Adipose tissue (tissue), 3 donors: Measurements from ENCODE around the gene C14orf180. TPM values are rescaled to one million over a fixed set of nuclear protein-coding genes. Genes with fewer than 3 reads are reported as not detected.
"Not testable (repeated sequence)": the region's sequence is repeated elsewhere in the genome, so short reads cannot be mapped to it uniquely, and the experiment has no call there.

Experiments used
- H3K27ac ChIP-seq: one replicate; pipeline ENCODE4 v1.5.1; 2013; ENCODE audit warnings: low read depth, low read length
- WGBS, 3 donors: extraction: QIAGEN DNeasy Blood & Tissue Kit; methylation state at CpG; one replicate each; pipeline ENCODE4 v1.1.7; 2013; 5-methylcytosine and 5-hydroxymethylcytosine counted together
- polyA plus RNA-seq, 3 donors: library from polyadenylated mRNA; stranded (reverse); fragments of 200-250 nt; gene quantifications; one replicate each; pipeline ENCODE4 v1.2.3, GENCODE V29; 2013
- donor health status: healthy with polysubstance abuse.
- donor health status: Bipolar disorder and iron deficiency.
- donor health status: healthy.

C14orf180 gene
- polyA plus RNA-seq, 3 donors = 9.5 to 105 (median 28.3) TPM

GRCh38 chr14:104572024-104572626 lies 7.4 kb upstream of the C14orf180 start:
- 70 to 74% (median 73%) methylated on average over 11 of the region's 11 CpGs for WGBS, 3 donors
- H3K27ac ChIP-seq = no peak overlapping the region

GRCh38 chr14:104572668-104573067 lies 6.9 kb upstream of the C14orf180 start:
- H3K27ac ChIP-seq = no peak overlapping the region
- WGBS, 3 donors = 91 to 93% (median 91%) methylated on average over 7 of the region's 7 CpGs

DNA sequence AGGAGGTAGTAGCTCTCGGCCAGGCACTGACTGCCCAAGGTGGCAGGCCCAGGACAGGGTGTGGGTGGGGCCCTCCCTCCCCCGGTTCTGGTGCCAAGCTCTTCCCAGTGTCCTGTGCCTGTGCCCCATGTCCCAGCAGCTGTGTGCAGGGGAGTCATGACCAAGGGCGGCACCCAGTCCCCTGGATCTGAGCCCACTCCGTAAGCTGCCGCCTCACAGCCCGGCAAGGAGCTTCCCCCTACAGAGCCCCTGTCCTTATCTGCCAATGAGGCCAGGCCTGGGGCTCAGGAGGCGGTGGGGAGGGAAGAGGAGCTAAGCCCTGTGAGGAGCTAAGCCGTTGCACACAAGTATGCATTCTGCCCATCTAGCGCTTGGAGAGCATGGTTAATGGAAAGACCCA lies 5.6 kb upstream of the C14orf180 start:
- no peak overlapping the region for H3K27ac ChIP-seq
- 49 to 64% (median 61%) methylated on average over 9 of the region's 9 CpGs for WGBS, 3 donors

- H3K27ac ChIP-seq = no peak overlapping the region
- 62 to 85% (median 83%) methylated on average over 14 of the region's 14 CpGs for WGBS, 3 donors
These were observed 5.0 kb upstream of the C14orf180 start for GRCh38 chr14:104574536-104574935.

- 85 to 91% (median 88%) methylated on average over 31 of the region's 31 CpGs for WGBS, 3 donors
- H3K27ac ChIP-seq = no peak overlapping the region
These were observed 4.5 kb upstream of the C14orf180 start for GRCh38 chr14:104574978-104575583.

- WGBS, 3 donors = 58 to 64% (median 60%) methylated on average over 16 of the region's 16 CpGs
These were observed 3.2 kb upstream of the C14orf180 start for GRCh38 chr14:104576232-104576969.

DNA sequence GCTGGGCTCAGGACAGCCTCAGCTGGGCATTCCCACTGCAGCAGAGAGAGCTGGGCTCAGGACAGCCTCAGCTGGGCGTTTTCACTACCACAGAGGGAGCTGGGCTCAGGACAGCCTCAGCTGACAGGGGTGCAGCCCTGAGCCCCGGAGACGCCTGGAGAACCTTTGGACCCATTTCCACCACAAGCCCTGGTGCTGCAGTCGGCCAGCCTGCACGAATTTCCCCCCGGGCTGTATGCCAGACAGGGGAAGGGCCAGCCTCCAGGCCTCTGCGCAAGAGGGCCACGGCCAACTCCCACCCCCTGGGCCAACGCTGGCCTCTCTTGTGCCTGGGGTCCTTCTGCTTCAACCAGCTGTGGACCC lies 2.6 kb upstream of the C14orf180 start:
- 35 to 52% (median 51%) methylated on average over 8 to 9 of the region's 9 CpGs for WGBS, 3 donors

More at GRCh38 chr14:104576232-104576969, 3.2 kb upstream of the C14orf180 start:
- H3K27ac ChIP-seq = no peak overlapping the region

GRCh38 chr14:104577426-104577825 lies 2.1 kb upstream of the C14orf180 start:
- 60 to 67% (median 66%) methylated on average over 12 of the region's 12 CpGs for whole genome bisulfite sequencing, 3 donors
- no peak overlapping the region for H3K27ac ChIP-seq

More for the DNA sequence above, 2.6 kb upstream of the C14orf180 start:
- H3K27ac ChIP-seq = no peak overlapping the region

DNA sequence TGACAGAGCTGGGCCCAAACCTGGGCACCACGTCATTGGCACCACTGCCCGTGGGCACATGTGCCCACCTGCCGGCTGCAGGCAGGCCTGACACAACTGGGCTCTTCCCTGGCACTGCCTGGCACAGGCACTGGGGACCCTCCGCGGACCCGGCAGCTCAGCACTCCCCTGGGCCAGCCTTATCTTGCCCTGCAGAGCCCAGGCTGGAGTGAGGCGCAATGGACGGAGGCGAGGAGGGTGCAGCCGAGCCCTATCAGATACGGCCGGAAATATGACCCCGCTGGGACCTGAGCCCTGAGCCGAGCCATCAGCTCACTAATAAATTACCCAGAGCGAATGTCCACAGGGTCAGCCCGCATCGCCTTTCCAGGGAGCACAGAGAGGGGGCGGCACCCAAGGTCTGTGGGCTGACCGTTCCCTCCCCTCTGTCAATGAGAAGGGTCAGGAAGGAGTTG lies 1.7 kb upstream of the C14orf180 start:
- 38 to 45% (median 42%) methylated on average over 19 of the region's 19 CpGs for WGBS, 3 donors
- no peak overlapping the region for H3K27ac ChIP-seq

- WGBS, 3 donors = 65 to 73% (median 65%) methylated on average over 11 of the region's 11 CpGs
- H3K27ac ChIP-seq = no peak overlapping the region
These were observed 1.2 kb upstream of the C14orf180 start for GRCh38 chr14:104578321-104578720.

DNA sequence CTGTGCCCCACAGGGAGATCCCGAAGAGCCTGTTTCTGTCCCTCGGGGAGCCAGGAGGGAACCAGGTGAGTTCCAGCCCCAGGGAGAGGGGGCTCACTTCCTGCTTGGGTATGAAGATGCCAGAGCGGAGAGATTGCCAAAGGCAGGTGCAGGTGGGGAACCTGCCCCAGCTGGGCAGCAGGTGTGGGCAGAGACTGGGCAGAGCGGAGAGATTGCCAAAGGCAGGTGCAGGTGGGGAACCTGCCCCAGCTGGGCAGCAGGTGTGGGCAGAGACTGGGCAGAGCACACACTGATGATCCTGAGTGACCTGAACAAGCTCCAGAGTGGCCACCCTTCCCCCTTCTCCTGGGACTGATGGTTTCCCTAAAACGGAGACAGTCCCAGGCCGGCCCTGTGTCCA lies 375 bp downstream of the C14orf180 start:
- not testable (repeated sequence) for H3K27ac ChIP-seq
- WGBS, 3 donors = 52 to 79% (median 73%) methylated on average over 6 of the region's 6 CpGs

GRCh38 chr14:104580961-104581360 lies 1.4 kb downstream of the C14orf180 start:
- no peak overlapping the region for H3K27ac ChIP-seq
- whole genome bisulfite sequencing, 3 donors = 52 to 56% (median 54%) methylated on average over 7 to 9 of the region's 9 CpGs

GRCh38 chr14:104581521-104581920 lies 2.0 kb downstream of the C14orf180 start:
- no peak overlapping the region for H3K27ac ChIP-seq
- 65 to 82% (median 71%) methylated on average over 9 of the region's 9 CpGs for WGBS, 3 donors

DNA sequence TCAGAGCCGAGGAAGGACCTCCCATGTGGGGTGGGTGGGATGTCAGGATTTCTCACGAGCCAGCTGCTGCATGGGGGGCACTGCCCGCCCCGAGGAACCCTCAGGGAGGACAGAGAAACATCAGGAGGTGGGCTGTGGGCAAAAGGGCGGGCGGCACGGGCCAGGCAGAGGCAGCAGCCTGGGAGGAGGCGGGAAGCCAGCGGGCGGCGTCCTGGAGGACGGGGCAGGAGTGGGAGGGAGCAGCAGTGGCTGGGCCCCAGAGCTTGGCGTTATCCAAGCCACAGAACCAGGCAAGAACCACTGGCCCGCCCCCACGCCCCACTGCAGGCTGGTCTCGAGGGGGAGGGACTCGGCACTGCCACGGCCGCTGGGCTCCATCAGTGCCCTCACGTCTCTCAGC lies 2.4 kb downstream of the C14orf180 start:
- WGBS, 3 donors = 54 to 71% (median 60%) methylated on average over 19 to 20 of the region's 20 CpGs
- no peak overlapping the region for H3K27ac ChIP-seq

GRCh38 chr14:104582662-104583061 lies 3.1 kb downstream of the C14orf180 start:
- no peak overlapping the region for H3K27ac ChIP-seq
- 31 to 51% (median 45%) methylated on average over 12 of the region's 12 CpGs for WGBS, 3 donors

DNA sequence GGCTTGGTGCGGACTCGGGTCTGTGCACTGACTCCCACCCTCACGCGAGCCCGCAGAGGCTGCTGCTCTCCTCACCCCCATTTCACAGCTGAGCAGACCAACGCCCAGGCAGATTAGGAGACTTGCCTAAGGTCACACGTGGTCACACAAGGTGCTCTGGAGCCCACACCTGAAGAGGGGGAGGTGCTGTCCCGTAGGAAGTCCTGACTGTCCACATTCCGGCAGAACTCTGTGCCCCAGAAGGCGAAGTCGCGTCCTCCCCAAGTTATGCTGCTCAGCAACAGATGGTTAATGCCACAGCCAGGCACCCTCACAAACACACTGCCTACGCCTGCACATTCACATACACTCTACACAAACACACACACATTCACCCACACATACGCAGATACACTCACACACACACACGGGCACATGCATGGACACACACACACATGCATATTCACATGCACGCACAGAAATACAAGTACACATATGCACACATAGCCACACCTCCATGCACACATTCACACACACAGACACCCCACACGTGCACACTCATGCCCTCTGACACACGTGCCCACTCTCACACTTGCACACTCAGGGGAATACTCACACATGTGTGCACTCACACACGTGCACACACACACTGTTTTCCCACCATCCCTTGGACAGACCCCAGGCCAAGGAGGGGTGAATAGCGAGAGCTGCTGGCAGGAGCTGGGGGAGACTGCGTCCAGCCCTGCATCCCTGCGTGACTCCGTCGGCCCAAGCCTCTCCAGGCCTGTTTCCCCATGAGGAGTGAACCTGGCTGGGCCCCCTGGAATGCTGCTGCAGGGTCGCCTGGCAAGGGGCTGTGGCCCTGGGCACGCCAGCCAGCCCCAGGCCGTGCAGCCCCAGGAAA lies 4.1 kb downstream of the C14orf180 start:
- H3K27ac ChIP-seq = no peak overlapping the region
- WGBS, 3 donors = 66 to 76% (median 71%) methylated on average over 27 of the region's 27 CpGs

DNA sequence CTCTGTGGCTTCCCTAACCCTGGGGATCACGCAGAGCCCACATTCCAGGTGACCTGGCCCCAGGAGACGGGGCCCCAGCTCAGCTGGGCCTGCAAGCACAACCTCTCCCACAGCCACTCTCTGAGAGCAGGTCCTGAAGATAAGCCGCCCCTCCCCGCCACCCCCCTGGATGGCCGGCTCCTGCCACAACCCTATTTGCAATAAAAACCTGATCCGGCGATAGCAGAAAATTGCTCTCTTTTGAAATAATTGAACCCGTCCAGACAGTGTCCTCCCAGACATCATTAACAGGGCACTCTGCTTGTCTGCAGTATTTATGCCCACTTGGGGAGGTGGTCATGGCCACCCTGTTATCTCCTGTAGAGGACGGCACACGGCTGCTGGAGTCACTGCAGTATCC lies 5.0 kb downstream of the C14orf180 start:
- 77 to 80% (median 77%) methylated on average over 10 of the region's 10 CpGs for WGBS, 3 donors
- no peak overlapping the region for H3K27ac ChIP-seq

GRCh38 chr14:104585966-104586697 lies 6.6 kb downstream of the C14orf180 start:
- 61 to 73% (median 68%) methylated on average over 24 of the region's 24 CpGs for WGBS, 3 donors

More at GRCh38 chr14:104585966-104586697, 6.6 kb downstream of the C14orf180 start:
- H3K27ac ChIP-seq = no peak overlapping the region
